HCT116 (cell line): ENCODE results near the gene MAPKAP1. TPM values are rescaled to one million over a fixed set of nuclear protein-coding genes. Genes with fewer than 3 reads are reported as not detected.

Source experiments
- ATAC-seq: fragments of 200-7000 bp; cut with Tn5 transposase; 2 replicates; pipeline ENCODE4 v1.9.1; 2020; ENCODE audit warnings: mild to moderate bottlenecking, moderate library complexity
- BruUV-seq: library from RNA; stranded (reverse); fragments of 400-500 nt; replicated peaks from 2 replicates; lab custom pipeline; 2021; lab: Mats Ljungman, UMichigan
- CTCF ChIA-PET: fragments of 300-600 bp; sonication (Branson Sonifier 250); formaldehyde crosslinking; loops from one replicate; lab custom pipeline; 2021; ENCODE audit warnings: antibody characterized with exemption; lab: Charles Lee
- POLR2A ChIA-PET: fragments of 300-600, 350-600 bp; sonication (Branson Sonifier 250); formaldehyde crosslinking; loops from one replicate; lab custom pipeline; 2021; ENCODE audit warnings: antibody characterized with exemption; lab: Charles Lee
- RAD21 ChIA-PET, 2 experiments: fragments of 300-600 bp; sonication (Branson Sonifier 250); formaldehyde crosslinking; loops; one replicate each; lab custom pipeline; 2023; ENCODE audit warnings: low total read pairs in 2 of 2; ENCODE audit not compliant: uncharacterized antibody in 2 of 2, unreplicated experiment in 2 of 2, low non-redundant PET in 1 of 2; lab: Charles Lee
- DNase-seq: peaks from one replicate; pipeline ENCODE4 v3.0.0-alpha.2; 2010; ENCODE audit warnings: low read depth, low spot score
- H2AFZ ChIP-seq: fragments of 200-600 bp; shearing (Covaris generic), sonication (generic); 2 replicates; pipeline ENCODE4 v1.6.1; 2017; ENCODE audit warnings: low read depth, mixed run types, mixed read lengths, antibody characterized with exemption, low read length; ENCODE audit not compliant: poor library complexity, severe bottlenecking
- H3K27ac ChIP-seq: 2 replicates; pipeline ENCODE4 v1.5.1; 2012; ENCODE audit warnings: low read depth, low read length
- H3K27me3 ChIP-seq: fragments of 200-600 bp; sonication (generic); 2 replicates; pipeline ENCODE4 v1.6.1; 2016; ENCODE audit warnings: mixed run types, low read length, mixed read lengths; ENCODE audit not compliant: insufficient read depth
- H3K36me3 ChIP-seq, 2 experiments: fragments of 200-500 bp in 1 of 2; fragments of 200-600 bp in 1 of 2; sonication (Bioruptor generic) in 1 of 2; sonication (generic) in 1 of 2; 2 replicates each; pipeline versions ENCODE4 v1.5.1 to v1.6.1; 2014 to 2016; ENCODE audit warnings: low read length in 2 of 2, inconsistent platforms in 1 of 2, mixed read lengths in 1 of 2, mixed run types in 1 of 2; ENCODE audit not compliant: insufficient read depth in 2 of 2, control insufficient read depth in 1 of 2
- H3K4me1 ChIP-seq, 2 experiments: fragments of 200-600 bp in 1 of 2; sonication (generic) in 1 of 2; 2 replicates each; pipeline versions ENCODE4 v1.5.1 to v1.6.1; 2012 to 2017; ENCODE audit warnings: low read length in 2 of 2, inconsistent platforms in 1 of 2, mild to moderate bottlenecking in 1 of 2, mixed read lengths in 1 of 2, mixed run types in 1 of 2, moderate library complexity in 1 of 2; ENCODE audit not compliant: insufficient read depth in 2 of 2, control insufficient read depth in 1 of 2
- H3K4me2 ChIP-seq: fragments of 200-600 bp; sonication (generic); 2 replicates; pipeline ENCODE4 v1.6.1; 2017; ENCODE audit warnings: mixed run types, low read length, mixed read lengths
- H3K4me3 ChIP-seq, 2 experiments: fragments of 200-600 bp in 1 of 2; sonication (generic) in 1 of 2; replicated peaks in 1 of 2; 2 replicates each; pipeline ENCODE4 v1.5.1; 2011 to 2016; ENCODE audit warnings: low read length in 2 of 2, control low read depth in 1 of 2, low read depth in 1 of 2, mild to moderate bottlenecking in 1 of 2, mixed read lengths in 1 of 2, mixed run types in 1 of 2
- H3K79me2 ChIP-seq: fragments of 200-600 bp; sonication (generic); 2 replicates; pipeline ENCODE4 v1.6.1; 2017; ENCODE audit warnings: mild to moderate bottlenecking, mixed run types, low read length, moderate library complexity, mixed read lengths; ENCODE audit not compliant: insufficient read depth
- H3K9ac ChIP-seq: fragments of 200-600 bp; sonication (generic); 2 replicates; pipeline ENCODE4 v1.6.1; 2016; ENCODE audit warnings: low read length, mixed read lengths
- H3K9me2 ChIP-seq: fragments of 200-600 bp; sonication (generic), shearing (Covaris generic); 2 replicates; pipeline ENCODE4 v1.6.1; 2017; ENCODE audit warnings: mixed run types, mild to moderate bottlenecking, moderate library complexity; ENCODE audit not compliant: insufficient read depth
- H3K9me3 ChIP-seq, 2 experiments: fragments of 200-500 bp in 1 of 2; fragments of 200-600 bp in 1 of 2; sonication (Bioruptor generic) in 1 of 2; sonication (generic) in 1 of 2; 2 replicates each; pipeline ENCODE4 v1.6.1; 2014 to 2017; ENCODE audit warnings: low read length in 2 of 2, mixed read lengths in 2 of 2, inconsistent platforms in 1 of 2, low read depth in 1 of 2, mild to moderate bottlenecking in 1 of 2, mixed run types in 1 of 2, moderate library complexity in 1 of 2; ENCODE audit not compliant: control insufficient read depth in 1 of 2, insufficient read depth in 1 of 2
- H4K20me1 ChIP-seq: fragments of 200-600 bp; sonication (generic), shearing (Covaris generic); 2 replicates; pipeline ENCODE4 v1.6.1; 2017; ENCODE audit warnings: mixed run types, mild to moderate bottlenecking, moderate library complexity; ENCODE audit not compliant: insufficient read depth
- CEBPB ChIP-seq: IDR thresholded peaks from 2 replicates; pipeline ENCODE4 v1.6.1; 2012; ENCODE audit warnings: low read depth
- ELF1 ChIP-seq: IDR thresholded peaks from 2 replicates; pipeline ENCODE4 v1.6.1; 2012; ENCODE audit warnings: low read depth, borderline replicate concordance
- EZH2 ChIP-seq: fragments of 200-600 bp; sonication (generic); IDR thresholded peaks from 2 replicates; pipeline ENCODE4 v1.6.1; 2017; ENCODE audit warnings: antibody characterized with exemption, mixed run types
- POLR2A ChIP-seq: IDR thresholded peaks from 2 replicates; pipeline ENCODE4 v1.7.0; 2011; ENCODE audit warnings: borderline replicate concordance; ENCODE audit not compliant: insufficient read depth, insufficient read length; ENCODE audit errors: extremely low read depth
- SIN3A ChIP-seq: IDR thresholded peaks from 2 replicates; pipeline ENCODE4 v1.6.1; 2012; ENCODE audit warnings: low read depth
- SRF ChIP-seq: IDR thresholded peaks from 2 replicates; pipeline ENCODE4 v1.6.1; 2012; ENCODE audit warnings: low read depth
- ZFX ChIP-seq: fragments of 450-650 bp; IDR thresholded peaks from 2 replicates; pipeline ENCODE4 v1.6.1; 2017
- intact Hi-C: fragments of 100-400 bp; cut with micrococcal nuclease; formaldehyde crosslinking; loops from 2 replicates; pipeline ENCODE4 v1.10.0; 2022
- total RNA-seq: library from RNA; stranded (reverse); gene quantifications from one replicate; pipeline ENCODE4 v1.2.1, GENCODE V29; 2021; ENCODE audit not compliant: unreplicated experiment
- TF ChIP-seq, protein P1 (sequence below), 3 experiments: fragments of 200-600 bp in 1 of 3; sonication (generic) in 1 of 3; IDR thresholded peaks in 2 of 3; conservative IDR thresholded peaks in 1 of 3; 2 replicates each; pipeline ENCODE4 v1.5.1; 2012 to 2017; ENCODE audit warnings: low read depth in 2 of 3, low read length in 2 of 3, antibody characterized with exemption in 1 of 3, borderline replicate concordance in 1 of 3, control low read depth in 1 of 3, mild to moderate bottlenecking in 1 of 3, mixed read lengths in 1 of 3, mixed run types in 1 of 3, moderate library complexity in 1 of 3; ENCODE audit not compliant: insufficient read depth in 1 of 3
- TF ChIP-seq, protein P2 (sequence below): IDR thresholded peaks from 2 replicates; pipeline ENCODE4 v1.6.1; 2012; ENCODE audit warnings: low read depth

Gene MAPKAP1
- total RNA-seq, 1 experiment from 2014 or later, result 72.5 TPM

DNA sequence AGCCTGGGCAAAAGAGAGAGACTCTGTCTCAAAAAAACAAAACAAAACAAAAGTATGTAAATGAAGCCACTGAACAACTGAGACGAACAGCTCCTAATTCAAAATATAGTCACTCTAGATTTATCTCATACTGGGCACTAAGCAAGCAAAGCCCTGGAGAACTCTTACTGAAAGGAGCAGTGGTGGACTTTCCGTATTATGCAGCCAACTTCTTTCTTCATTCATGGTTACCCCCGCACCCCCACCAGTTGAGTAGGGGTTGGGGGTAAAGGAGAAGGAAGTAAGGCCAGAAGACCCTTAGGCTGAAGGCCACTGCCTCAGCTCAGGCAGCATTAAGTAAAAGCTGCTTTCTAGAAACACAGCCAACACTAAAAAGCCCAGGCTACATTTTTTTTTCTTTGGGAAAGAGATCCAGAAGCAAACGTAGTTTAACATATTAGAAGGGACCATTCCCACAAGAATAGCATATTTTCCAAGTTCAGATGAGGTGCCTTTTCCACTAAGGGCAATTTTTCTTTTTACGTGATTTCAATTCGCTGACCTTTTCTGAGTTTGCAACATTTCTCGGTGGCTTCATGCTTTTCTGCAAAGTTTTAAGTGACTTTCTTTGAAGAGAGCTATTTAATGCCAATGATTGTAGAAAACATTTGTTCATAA is 55.3 kb downstream of the MAPKAP1 start:
- Histone ChIP-seq H3K27me3 (no peaks in the 10 kb centered on the region), H3K4me3 (no peak overlapping the region), H3K27ac (no peak overlapping the region), H3K79me2 (peaks cover 49% of the 10 kb centered on the region), H3K9me3 (no peaks in the 10 kb centered on the region), H3K9me2 (no peaks in the 10 kb centered on the region), H4K20me1 (no peaks in the 10 kb centered on the region), H3K4me2 (no peak overlapping the region), H3K4me1 (peaks cover 18 to 36% of the 10 kb centered on the region in 2 experiments), H3K9ac (no peak overlapping the region), H2AFZ (no peak overlapping the region), H3K36me3 (no peaks in the 10 kb centered on the region)
- intact Hi-C loops, result no loop called here
- BruUV-seq, result no TSS peak
- DNase-seq (no peak), ATAC-seq (no peak)
- POLR2A ChIA-PET, result interaction anchor here (0.7 kb wide), 1 partner anchor 13 kb away, joined by 3 read pairs; no protein-coding TSS in a partner anchor
- CTCF ChIA-PET, result no interaction called here
- TF ChIP-seq SRF, result no peak
- TF ChIP-seq SIN3A, result no peak
- no peak for TF ChIP-seq ZFX
- no peak for TF ChIP-seq ELF1
- no peak for TF ChIP-seq POLR2A
- no peak for TF ChIP-seq CEBPB
- TF ChIP-seq EZH2, result no peak
- TF ChIP-seq, protein P1, sequence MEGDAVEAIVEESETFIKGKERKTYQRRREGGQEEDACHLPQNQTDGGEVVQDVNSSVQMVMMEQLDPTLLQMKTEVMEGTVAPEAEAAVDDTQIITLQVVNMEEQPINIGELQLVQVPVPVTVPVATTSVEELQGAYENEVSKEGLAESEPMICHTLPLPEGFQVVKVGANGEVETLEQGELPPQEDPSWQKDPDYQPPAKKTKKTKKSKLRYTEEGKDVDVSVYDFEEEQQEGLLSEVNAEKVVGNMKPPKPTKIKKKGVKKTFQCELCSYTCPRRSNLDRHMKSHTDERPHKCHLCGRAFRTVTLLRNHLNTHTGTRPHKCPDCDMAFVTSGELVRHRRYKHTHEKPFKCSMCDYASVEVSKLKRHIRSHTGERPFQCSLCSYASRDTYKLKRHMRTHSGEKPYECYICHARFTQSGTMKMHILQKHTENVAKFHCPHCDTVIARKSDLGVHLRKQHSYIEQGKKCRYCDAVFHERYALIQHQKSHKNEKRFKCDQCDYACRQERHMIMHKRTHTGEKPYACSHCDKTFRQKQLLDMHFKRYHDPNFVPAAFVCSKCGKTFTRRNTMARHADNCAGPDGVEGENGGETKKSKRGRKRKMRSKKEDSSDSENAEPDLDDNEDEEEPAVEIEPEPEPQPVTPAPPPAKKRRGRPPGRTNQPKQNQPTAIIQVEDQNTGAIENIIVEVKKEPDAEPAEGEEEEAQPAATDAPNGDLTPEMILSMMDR (IDR thresholded peaks at IDR 0.05 in 2 of 3, conservative IDR thresholded peaks at IDR 0.05 in 1 of 3; ENCODE audit: borderline replicate concordance in 1 of 3, insufficient read depth in 1 of 3, low read depth in 2 of 3, low read length in 2 of 3), result no peak
- TF ChIP-seq, protein P2, sequence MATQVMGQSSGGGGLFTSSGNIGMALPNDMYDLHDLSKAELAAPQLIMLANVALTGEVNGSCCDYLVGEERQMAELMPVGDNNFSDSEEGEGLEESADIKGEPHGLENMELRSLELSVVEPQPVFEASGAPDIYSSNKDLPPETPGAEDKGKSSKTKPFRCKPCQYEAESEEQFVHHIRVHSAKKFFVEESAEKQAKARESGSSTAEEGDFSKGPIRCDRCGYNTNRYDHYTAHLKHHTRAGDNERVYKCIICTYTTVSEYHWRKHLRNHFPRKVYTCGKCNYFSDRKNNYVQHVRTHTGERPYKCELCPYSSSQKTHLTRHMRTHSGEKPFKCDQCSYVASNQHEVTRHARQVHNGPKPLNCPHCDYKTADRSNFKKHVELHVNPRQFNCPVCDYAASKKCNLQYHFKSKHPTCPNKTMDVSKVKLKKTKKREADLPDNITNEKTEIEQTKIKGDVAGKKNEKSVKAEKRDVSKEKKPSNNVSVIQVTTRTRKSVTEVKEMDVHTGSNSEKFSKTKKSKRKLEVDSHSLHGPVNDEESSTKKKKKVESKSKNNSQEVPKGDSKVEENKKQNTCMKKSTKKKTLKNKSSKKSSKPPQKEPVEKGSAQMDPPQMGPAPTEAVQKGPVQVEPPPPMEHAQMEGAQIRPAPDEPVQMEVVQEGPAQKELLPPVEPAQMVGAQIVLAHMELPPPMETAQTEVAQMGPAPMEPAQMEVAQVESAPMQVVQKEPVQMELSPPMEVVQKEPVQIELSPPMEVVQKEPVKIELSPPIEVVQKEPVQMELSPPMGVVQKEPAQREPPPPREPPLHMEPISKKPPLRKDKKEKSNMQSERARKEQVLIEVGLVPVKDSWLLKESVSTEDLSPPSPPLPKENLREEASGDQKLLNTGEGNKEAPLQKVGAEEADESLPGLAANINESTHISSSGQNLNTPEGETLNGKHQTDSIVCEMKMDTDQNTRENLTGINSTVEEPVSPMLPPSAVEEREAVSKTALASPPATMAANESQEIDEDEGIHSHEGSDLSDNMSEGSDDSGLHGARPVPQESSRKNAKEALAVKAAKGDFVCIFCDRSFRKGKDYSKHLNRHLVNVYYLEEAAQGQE, result no peak
- RAD21 ChIA-PET, result no interaction called here
